ENCODE data around the gene ANKRD44.

The ANKRD44 gene

GRCh38 chr2:197137231-197137630 lies 173.3 kb downstream of the ANKRD44 start:
- ATAC-seq (ENCODE audit: insufficient read depth, low read depth): no peak
- Histone ChIP-seq H4K20me1 (ENCODE audit: insufficient read depth, low read length) (no peaks in the 10 kb centered on the region), H3K27ac (ENCODE audit: low read length) (no peak overlapping the region; the same call in 1 of the 2 replicates), H3K27me3 (ENCODE audit: insufficient read depth, low read length, poor library complexity) (no peaks in the 10 kb centered on the region), H3K9me3 (ENCODE audit: insufficient read depth, low read length, severe bottlenecking) (no peaks in the 10 kb centered on the region), H3K36me3 (ENCODE audit: insufficient read depth, low read length) (peaks cover 15% of the 10 kb centered on the region; the same call in 1 of the 2 replicates), H3K79me2 (ENCODE audit: insufficient read depth, low read length) (no peaks in the 10 kb centered on the region), H3K4me1 (ENCODE audit: insufficient read depth, low read length) (peaks cover 4% of the 10 kb centered on the region; the same call in 1 of the 2 replicates), H3K4me3 (ENCODE audit: low read depth in 1 of 2, low read length in 2 of 2) (no peak overlapping the region), H2AFZ (ENCODE audit: low read depth, low read length) (no peak overlapping the region), H3K4me2 (ENCODE audit: insufficient read depth, low read length) (no peak overlapping the region), H3K9ac (ENCODE audit: low read depth, low read length) (no peak overlapping the region)
- TF ChIP-seq, protein P1, sequence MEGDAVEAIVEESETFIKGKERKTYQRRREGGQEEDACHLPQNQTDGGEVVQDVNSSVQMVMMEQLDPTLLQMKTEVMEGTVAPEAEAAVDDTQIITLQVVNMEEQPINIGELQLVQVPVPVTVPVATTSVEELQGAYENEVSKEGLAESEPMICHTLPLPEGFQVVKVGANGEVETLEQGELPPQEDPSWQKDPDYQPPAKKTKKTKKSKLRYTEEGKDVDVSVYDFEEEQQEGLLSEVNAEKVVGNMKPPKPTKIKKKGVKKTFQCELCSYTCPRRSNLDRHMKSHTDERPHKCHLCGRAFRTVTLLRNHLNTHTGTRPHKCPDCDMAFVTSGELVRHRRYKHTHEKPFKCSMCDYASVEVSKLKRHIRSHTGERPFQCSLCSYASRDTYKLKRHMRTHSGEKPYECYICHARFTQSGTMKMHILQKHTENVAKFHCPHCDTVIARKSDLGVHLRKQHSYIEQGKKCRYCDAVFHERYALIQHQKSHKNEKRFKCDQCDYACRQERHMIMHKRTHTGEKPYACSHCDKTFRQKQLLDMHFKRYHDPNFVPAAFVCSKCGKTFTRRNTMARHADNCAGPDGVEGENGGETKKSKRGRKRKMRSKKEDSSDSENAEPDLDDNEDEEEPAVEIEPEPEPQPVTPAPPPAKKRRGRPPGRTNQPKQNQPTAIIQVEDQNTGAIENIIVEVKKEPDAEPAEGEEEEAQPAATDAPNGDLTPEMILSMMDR (IDR thresholded peaks at IDR 0.05; ENCODE audit: borderline replicate concordance, extremely low read depth, low read length, poor library complexity, severe bottlenecking): no peak
- TF ChIP-seq EZH2 (IDR thresholded peaks at IDR 0.05; ENCODE audit: borderline replicate concordance, low read depth, low read length, severe bottlenecking): no peak
- no peak for DNase-seq

DNA sequence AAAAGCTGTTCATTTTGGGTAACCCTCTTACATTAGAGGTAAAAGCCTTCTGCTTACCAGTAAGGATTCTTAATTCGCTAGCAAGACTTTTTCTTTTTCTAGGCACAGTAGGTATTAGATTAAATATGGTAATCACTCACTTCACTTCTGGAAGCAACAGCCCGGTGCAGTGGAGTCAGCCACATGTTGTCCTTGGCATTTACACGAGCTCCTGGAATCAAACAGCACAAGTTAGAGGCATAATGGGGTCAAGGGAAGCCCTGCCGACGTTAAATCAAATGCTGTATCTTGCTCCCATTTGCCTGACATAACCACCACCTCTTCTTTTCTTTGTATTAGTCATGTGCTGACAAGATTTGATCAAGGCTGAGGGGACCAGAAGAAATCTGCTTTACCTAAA lies 174.1 kb downstream of the ANKRD44 start:
- Histone ChIP-seq H3K9me3 (ENCODE audit: insufficient read depth, low read length, severe bottlenecking) (no peaks in the 10 kb centered on the region), H3K4me1 (ENCODE audit: insufficient read depth, low read length) (peaks cover 12% of the 10 kb centered on the region), H3K79me2 (ENCODE audit: insufficient read depth, low read length) (no peaks in the 10 kb centered on the region), H3K36me3 (ENCODE audit: insufficient read depth, low read length) (peaks cover 15% of the 10 kb centered on the region; the same call in 1 of the 2 replicates), H4K20me1 (ENCODE audit: insufficient read depth, low read length) (no peaks in the 10 kb centered on the region), H3K27ac (ENCODE audit: low read length) (no peak overlapping the region), H2AFZ (ENCODE audit: low read depth, low read length) (no peak overlapping the region), H3K4me2 (ENCODE audit: insufficient read depth, low read length) (no peak overlapping the region), H3K9ac (ENCODE audit: low read depth, low read length) (no peak overlapping the region), H3K27me3 (ENCODE audit: insufficient read depth, low read length, poor library complexity) (no peaks in the 10 kb centered on the region), H3K4me3 (ENCODE audit: low read depth in 1 of 2, low read length in 2 of 2) (no peak overlapping the region)
- no peak for ATAC-seq (ENCODE audit: insufficient read depth, low read depth)
- DNase-seq: no peak
- TF ChIP-seq, protein P1 (IDR thresholded peaks at IDR 0.05; ENCODE audit: borderline replicate concordance, extremely low read depth, low read length, poor library complexity, severe bottlenecking): no peak
- no peak for TF ChIP-seq EZH2 (IDR thresholded peaks at IDR 0.05; ENCODE audit: borderline replicate concordance, low read depth, low read length, severe bottlenecking)

GRCh38 chr2:197135806-197136205 lies 174.8 kb downstream of the ANKRD44 start:
- H3K4me3 ChIP-seq (ENCODE audit: low read depth in 1 of 2, low read length in 2 of 2): no peak overlapping the region
- no peak overlapping the region for H3K4me2 ChIP-seq (ENCODE audit: insufficient read depth, low read length)
- no peak for ATAC-seq (ENCODE audit: insufficient read depth, low read depth)
- peaks cover 17% of the 10 kb centered on the region for H3K4me1 ChIP-seq (ENCODE audit: insufficient read depth, low read length)
- TF ChIP-seq, protein P1 (IDR thresholded peaks at IDR 0.05; ENCODE audit: borderline replicate concordance, extremely low read depth, low read length, poor library complexity, severe bottlenecking): no peak
- TF ChIP-seq EZH2 (IDR thresholded peaks at IDR 0.05; ENCODE audit: borderline replicate concordance, low read depth, low read length, severe bottlenecking): no peak
- no peak overlapping the region for H2AFZ ChIP-seq (ENCODE audit: low read depth, low read length)
- H3K79me2 ChIP-seq (ENCODE audit: insufficient read depth, low read length): no peaks in the 10 kb centered on the region
- peaks cover 15% of the 10 kb centered on the region; the same call in 1 of the 2 replicates for H3K36me3 ChIP-seq (ENCODE audit: insufficient read depth, low read length)
- H3K9me3 ChIP-seq (ENCODE audit: insufficient read depth, low read length, severe bottlenecking): no peaks in the 10 kb centered on the region
- H3K9ac ChIP-seq (ENCODE audit: low read depth, low read length): no peak overlapping the region
- no peak overlapping the region for H3K27ac ChIP-seq (ENCODE audit: low read length)
- no peak for DNase-seq
- H3K27me3 ChIP-seq (ENCODE audit: insufficient read depth, low read length, poor library complexity): no peaks in the 10 kb centered on the region
- no peaks in the 10 kb centered on the region for H4K20me1 ChIP-seq (ENCODE audit: insufficient read depth, low read length)

DNA sequence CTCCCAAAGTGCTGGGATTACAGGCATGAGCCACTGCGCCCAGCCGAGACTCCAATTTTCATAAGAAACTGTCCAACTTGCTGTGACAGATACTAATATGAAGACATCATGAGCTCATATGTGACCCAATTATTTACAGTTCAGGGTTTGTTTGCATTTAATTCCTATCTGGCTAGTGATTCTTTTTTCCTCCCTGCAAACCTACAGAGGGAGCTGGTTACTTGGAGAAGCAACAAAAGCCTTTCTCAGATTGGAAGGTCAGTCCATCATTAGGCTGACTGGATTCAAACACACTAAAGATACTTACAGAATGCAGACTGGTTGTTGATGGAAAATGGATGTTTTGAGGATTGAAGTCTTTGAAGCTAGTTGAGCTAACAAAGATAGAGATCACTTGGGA lies 176.4 kb downstream of the ANKRD44 start:
- H3K9me3 ChIP-seq (ENCODE audit: insufficient read depth, low read length, severe bottlenecking): no peaks in the 10 kb centered on the region
- peaks cover 15% of the 10 kb centered on the region; the same call in 1 of the 2 replicates for H3K36me3 ChIP-seq (ENCODE audit: insufficient read depth, low read length)
- H3K27ac ChIP-seq (ENCODE audit: low read length): no peak overlapping the region
- H3K9ac ChIP-seq (ENCODE audit: low read depth, low read length): no peak overlapping the region
- H3K4me2 ChIP-seq (ENCODE audit: insufficient read depth, low read length): no peak overlapping the region
- TF ChIP-seq EZH2 (IDR thresholded peaks at IDR 0.05; ENCODE audit: borderline replicate concordance, low read depth, low read length, severe bottlenecking): no peak
- TF ChIP-seq, protein P1 (IDR thresholded peaks at IDR 0.05; ENCODE audit: borderline replicate concordance, extremely low read depth, low read length, poor library complexity, severe bottlenecking): no peak
- ATAC-seq (ENCODE audit: insufficient read depth, low read depth): no peak
- H3K4me3 ChIP-seq (ENCODE audit: low read depth in 1 of 2, low read length in 2 of 2): no peak overlapping the region
- DNase-seq: no peak
- peaks cover 33% of the 10 kb centered on the region for H3K4me1 ChIP-seq (ENCODE audit: insufficient read depth, low read length)
- H4K20me1 ChIP-seq (ENCODE audit: insufficient read depth, low read length): no peaks in the 10 kb centered on the region
- H3K27me3 ChIP-seq (ENCODE audit: insufficient read depth, low read length, poor library complexity): no peaks in the 10 kb centered on the region
- H2AFZ ChIP-seq (ENCODE audit: low read depth, low read length): no peak overlapping the region
- H3K79me2 ChIP-seq (ENCODE audit: insufficient read depth, low read length): no peaks in the 10 kb centered on the region
